ENCODE data around the gene TMEM52B.
"Not testable (repeated sequence)": the region's sequence is repeated elsewhere in the genome, so short reads cannot be mapped to it uniquely, and the experiment has no call there.

Gene TMEM52B

DNA sequence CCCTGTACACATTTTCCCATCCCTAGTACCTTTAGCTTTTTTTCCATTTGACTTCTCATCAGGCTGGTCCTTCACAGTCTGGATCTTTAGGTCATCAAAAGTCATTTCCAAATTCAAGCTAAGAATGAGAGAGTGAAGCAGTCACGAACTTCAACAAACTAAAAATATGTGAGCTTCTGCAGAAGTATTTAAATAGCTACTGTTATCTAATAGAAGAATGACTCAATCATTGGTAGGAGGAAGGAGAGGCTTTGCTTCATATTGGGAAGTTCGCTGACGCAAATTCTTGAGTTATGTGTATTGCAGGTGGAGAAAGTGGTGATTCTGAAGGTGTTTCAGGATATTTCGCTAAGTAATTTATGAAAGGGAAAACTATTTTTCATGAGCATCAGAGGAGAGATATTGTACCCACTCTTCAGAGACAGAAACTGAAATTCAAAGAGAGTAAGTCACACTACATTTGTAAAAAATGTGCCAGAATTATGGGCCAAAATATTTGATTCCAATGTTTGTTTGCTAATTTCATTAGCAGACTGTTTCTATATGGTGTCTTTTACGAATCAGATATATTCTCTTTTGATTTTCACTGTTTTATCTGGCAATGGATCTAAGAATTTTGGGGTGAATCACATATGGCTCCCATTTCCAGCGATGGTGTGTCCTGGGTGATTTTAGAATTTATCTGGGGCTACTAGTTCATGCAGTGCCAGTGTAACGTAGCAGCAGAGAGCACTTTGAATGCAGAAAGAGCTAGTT is 6.7 kb upstream of the TMEM52B start, which contains the start of gene OLR1:
Gene OLR1, minus strand, starts transcription at position 160 of the 756 bp plus-strand sequence. Its CDS starts 55 bp downstream, at position 105.
- no peak for DNase-seq

DNA sequence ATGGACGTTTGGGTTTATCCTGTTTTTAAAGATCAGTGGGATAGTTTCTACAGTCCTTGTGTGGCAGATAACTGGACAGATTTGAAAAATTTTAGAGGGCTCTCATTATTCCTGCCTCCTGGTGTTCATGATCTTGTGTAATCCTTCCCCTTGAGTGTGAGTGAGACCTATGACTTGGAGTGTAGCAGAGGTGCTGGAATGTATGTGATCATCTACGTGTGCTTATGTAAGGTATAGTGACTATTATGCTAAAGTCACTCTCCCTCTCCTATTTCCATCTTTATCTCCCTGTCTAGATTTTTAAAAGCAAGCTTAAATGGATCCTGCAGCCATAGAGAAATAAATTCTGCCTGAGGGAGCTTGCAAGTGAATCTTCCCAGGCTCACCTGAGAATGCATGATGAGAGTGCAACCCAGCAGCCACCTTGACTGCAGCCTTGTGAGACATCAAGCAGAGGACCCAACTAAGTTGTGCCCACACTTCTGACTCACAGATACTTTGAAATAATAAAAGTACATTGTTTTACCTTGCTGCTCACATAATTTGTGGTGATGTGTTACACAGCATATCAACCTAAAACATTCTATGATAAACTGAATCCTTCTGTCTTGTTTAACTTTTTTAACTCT is 3.7 kb upstream of the TMEM52B start:
- no peak for DNase-seq

DNA sequence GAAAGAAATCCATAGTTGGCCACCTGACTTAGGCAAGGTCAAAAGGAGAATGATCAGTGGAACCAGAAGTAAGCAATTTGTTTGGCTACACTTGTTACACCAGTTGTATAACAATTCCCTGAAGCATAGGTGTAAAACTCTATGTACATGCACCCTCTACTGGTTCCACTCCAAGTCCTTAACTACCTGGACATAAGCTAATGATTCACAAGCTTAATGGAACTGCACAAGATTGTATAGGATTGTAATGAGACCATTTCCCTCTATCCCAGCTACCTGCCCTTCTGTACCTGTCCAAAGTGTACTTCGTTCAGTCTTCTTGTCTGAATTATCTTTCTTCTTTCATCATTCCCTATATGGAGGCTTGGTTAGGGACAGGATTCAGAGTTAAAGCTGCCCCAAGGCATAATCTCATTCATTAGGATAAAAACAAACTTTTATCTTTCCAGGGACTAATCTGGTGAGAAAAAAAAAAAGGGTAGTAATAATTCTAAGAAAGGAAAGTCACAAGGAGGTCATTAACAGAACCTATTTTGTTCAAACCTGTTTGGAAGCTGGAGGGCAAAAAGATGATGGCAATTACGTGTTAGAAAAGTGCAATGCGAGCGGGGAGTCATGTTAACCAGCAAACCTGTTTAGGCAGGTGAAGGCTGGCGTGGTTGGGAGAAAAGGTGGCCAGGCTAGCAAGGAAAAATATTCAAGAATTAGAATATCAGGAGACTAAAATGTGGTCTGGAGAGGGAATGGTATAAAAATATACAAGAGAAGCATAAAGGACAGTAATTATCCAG is 2.8 kb upstream of the TMEM52B start:
- no peak for DNase-seq

DNA sequence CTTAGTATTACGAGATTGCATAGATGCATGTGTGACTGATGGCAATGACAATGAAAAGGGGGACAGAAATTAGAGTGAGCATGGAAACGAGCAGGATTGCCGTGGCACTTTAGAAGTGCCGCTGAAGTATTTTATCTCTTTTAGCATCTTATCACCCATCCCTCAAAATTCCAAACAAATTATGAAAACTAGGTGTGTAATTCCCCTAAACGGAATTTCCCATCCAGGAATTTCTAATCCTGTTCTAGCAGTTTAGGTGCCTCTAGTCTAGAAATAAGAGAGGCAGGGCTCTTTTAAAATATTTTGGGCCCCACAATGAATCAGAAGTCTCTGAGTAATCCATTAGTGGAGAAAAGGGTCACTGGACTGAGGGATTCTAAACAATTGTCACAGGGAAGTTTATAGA is 947 bp downstream of the TMEM52B start:
- DNase-seq, result no peak

DNA sequence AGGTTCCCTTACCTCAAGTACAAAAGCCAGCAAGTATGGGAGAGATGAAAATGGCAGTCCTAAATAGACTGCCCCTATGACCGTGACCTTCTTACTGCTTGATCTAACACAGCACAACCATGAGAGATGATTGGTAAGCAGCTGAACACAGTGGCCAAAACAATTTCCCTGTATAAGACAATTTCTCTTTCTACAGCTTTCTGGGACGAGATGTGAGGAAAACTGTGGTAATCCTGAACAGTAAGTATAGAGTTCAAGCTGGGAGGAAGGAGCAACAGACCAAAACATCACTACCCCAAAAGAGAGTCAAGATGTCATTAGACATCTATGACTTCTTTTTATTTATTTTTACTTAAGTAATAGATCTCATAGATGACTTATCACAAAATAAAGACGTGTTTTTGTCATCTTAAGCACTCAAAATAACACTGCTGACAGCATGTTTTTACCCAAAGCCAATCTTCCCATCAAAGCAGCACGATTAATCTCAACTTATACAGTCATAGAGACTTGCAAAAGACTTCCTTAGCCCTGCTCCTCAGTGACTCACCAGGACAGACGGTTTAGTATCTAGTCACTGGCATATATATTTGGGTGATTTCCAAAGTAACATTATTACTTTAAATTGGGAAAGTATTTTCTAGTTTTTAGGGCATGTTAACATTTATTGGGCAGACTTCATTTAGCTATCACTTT is 3.7 kb downstream of the TMEM52B start:
- no peak for DNase-seq

DNA sequence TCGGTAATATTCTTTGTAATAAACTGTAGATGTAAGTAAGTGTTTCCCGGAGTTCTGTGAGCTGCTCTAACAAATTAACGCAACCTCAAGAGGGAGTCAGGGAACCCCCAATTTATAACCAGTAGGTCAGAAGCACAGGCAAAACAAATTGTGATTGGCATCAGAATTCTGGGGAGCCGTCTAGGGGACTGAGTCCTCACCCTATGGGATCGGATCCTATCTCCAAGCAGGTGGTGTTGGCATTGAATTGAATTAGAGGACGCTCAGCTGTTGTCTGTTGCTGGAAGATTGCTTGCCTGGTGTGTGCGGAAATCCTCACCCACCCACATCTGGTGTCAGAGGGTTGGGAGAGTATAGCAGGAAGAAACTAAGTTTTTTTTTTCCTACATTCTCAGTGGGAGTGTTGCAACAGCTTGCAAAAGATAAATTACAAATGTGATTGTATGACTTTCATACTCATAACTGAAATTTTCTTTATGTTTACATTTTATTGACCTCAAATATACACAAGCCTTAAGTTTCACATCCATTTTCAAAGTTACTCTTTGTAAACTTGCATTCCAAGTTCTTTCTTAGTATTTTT is 5.5 kb downstream of the TMEM52B start:
- no peak for DNase-seq

DNA sequence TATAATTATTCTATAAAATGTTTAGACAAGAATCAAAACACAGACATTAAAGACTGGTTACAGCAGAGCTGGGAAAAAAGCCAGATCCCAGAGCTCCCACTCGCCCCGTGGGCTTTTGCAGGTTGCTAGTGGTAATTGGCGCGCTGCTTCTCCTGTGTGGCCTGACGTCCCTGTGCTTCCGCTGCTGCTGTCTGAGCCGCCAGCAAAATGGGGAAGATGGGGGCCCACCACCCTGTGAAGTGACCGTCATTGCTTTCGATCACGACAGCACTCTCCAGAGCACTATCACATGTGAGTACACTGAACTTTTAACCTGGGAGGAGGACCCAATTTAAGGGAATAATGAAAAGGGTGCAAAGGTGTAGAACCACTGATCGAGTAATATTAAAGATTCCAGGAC is 7.5 kb downstream of the TMEM52B start:
- DNase-seq, result no peak

DNA sequence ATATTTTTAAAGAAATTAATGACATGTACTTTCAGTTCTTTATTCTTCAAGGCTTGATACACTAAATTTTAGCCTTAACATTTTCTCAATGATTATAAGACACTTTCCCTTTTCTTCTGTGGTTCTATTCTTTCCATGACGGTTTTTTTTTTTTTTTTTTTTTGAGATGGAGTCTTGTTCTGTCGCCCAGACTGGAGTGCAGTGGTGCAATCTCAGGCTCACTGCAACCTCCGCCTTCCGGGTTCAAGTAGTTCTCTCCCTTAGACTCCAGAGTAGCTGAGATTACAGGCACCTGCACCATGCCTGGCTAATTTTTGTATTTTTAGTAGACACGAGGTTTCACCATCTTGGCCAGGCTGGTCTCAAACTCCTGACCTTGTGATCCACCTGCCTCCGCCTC is 8.1 kb downstream of the TMEM52B start:
- DNase-seq, result not testable (repeated sequence)

DNA sequence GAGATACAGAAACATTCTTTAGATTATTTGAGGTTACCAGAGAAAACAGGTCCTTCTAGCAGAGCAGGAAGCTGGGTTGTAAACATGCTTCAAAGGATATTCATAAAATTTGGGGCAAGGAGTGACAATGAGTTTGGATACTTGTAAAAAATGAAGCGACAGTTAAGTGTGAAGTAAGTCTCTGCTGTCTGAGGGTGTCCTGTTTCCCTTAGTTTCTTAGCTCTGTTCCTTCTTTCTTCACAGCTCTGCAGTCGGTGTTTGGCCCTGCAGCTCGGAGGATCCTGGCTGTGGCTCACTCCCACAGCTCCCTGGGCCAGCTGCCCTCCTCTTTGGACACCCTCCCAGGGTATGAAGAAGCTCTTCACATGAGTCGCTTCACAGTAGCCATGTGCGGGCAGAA is 10.8 kb downstream of the TMEM52B start:
- no peak for DNase-seq

DNA sequence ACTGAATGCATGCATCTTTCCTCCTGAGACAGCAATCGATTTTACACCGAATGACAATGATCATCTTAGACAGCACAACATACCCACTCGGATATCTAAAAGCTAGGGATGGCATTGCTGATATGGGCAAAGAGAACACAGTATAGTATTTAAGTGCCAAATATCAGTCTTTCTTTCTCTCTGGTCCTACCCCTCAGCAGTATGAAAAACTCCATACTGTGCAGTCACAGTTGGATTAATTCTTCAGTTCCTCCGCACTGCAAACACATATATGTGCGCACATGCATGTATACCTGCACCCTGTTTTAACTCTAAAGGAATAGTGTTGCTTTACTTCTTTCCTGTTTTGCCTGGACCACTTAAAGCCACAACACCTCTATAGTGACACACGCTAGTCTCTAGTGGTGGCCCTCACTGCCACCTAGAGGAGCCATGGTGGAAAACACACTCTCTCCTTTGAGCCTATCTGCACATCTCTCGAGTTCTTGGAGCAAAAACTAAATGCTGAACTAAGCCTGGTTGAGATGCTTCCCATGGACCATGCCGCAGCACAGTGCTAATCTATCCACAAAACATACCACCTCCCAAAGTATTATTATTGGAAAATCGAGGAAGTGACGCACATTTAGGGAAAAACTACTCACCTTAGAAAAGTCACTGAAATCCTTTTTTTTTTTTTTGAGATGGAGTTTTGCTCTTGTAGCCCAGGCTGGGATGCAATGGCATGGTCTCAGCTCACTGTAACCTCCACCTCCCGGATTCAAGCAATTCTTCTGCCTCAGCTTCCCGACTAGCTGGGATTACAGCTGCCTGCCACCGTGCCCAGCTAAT is 11.9 kb downstream of the TMEM52B start:
- DNase-seq, result peak; percentile 21

DNA sequence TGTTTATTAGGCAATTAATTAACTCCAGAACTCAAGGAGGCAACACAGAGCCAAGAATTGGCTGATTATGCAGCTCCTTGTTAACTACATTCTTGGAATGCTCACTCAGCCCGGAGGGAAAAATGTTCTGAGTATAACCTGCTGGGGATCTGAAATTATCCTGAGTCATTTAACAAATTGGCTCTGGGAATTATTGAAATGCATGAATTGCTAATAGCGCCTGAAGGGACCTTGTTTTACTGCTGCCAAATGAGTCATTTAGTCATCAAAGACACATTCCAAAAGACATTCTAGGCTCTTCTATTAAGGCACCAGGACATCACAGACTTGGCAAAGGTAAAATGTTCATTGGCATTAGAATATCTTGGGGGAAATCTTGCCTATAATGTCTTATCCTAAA is 13.0 kb downstream of the TMEM52B start:
- DNase-seq, result no peak

DNA sequence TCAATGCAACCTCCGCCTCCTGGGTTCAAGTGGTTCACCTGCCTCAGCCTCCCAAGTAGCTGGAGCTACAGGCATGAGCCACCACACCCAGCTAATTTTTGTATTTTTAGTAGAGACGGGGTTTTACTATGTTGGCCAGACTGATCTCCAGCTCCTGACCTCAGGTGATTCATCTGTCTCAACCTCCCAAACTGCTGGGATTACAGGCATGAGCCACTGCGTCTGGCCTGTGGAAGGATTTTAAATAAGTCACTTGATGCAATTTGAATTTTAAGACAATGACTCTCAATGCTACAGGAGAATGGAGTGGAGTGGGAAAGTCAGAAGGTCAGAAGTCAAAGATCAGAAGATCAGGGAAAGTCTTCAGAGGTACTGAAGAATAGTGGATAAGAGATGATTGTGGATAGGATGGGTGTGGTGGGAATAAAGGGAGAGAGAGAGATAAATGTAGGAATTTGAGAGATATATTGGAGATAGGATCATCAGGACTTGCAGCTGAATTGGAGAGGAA is 15.4 kb downstream of the TMEM52B start:
- no peak for DNase-seq

DNA sequence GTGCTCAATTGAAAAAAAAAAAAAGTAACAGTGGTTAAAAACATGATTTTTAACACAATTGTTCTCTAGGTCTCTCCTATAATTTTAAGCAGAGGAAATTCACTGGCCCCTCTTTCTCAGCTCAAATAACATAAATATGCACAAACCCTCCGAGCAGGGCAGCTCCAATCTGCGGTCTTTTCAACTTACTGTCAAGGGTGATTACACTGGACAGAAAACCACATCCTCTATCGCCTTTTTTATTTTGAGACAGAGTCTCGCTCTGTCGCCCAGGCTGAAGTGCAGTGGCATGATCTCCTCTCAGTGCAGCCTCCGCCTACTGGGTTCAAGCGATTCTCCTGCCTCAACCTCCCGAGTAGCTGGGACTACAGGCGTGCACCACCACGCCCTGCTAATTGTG is 17.4 kb downstream of the TMEM52B start:
- DNase-seq, result no peak

DNA sequence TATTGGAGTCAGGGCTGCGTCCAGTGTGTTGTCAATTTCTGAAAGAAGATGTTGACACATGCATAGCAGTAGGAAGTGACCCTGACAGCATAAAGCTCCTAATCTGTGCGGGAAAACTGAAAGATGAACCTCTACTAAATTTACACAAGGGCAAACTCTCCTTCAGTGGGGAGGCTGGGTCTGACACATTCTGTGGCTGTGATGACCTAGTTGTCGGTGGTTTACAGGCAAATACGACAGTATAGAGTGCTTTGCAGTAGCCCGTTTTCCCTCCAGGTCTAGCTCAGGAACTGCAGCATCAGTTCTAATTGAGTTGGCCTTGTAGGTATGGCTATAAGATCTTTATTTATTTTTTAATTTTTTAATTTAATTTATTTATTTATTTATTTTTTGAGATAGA is 19.0 kb downstream of the TMEM52B start:
- DNase-seq, result no peak

DNA sequence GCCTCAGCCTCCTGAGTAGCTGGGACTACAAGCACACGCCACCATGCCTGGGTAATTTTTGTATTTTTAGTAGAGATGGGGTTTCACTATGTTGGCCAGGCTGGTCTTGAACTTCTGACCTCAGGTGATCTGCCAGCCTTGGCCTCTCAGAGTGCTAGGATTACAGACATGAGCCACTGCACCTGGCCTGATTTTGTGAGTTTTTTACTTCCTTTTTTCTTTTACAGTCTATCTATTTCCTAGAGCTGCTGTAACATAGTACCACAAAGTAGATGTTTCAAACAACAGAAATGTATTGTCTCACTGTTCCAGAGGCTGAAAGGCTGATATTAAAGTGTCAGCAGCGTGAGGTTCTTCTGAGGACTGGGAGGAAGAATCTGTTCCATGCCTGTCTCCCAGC is 25.7 kb downstream of the TMEM52B start:
- DNase-seq, result not testable (repeated sequence)

DNA sequence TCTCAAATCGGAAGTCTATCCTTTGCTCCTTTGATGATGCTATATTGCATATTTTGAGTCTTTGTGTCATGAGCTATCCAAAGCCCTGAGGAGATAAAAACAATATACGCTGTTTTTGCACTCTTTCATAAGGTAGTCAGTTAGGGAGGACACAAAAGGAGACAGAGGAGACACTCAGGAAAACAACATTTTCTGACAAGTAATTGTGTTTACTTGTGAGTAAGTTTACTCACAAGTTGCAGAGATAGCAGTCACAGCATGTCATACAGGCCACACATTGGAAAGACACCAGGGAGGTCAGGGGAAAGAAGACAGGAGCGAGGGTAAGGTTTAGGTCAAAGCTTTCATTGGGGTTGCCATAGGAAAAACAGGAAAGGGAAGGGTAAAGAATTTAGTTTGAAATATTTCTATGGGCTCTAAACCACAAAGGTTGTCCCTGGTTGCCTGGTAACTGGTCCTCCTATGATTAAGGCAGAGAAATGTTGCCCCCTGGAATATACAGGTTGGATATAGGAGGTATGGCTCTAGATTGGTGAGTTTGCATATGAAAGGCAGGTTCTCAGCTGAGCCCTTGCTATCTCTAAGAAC is 26.5 kb downstream of the TMEM52B start:
- DNase-seq, result no peak

DNA sequence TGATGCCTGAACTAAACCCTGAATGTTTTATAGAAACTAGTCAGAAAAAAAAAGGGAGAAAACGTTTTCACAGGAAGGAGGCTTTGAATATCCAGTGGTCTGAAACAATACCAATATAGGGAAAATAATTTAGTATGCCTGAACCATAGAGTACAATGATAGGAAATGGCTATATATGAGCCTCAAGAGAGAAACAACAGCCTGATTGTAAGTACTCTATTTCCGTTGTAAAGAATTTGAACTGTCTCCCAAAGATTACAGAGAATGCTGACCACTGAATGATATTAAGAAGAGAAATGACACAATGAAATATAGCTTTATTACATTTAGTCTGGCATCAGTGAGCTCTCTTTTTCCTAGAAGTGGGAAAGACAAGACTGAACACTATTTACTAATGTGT is 28.3 kb downstream of the TMEM52B start:
- DNase-seq, result no peak

DNA sequence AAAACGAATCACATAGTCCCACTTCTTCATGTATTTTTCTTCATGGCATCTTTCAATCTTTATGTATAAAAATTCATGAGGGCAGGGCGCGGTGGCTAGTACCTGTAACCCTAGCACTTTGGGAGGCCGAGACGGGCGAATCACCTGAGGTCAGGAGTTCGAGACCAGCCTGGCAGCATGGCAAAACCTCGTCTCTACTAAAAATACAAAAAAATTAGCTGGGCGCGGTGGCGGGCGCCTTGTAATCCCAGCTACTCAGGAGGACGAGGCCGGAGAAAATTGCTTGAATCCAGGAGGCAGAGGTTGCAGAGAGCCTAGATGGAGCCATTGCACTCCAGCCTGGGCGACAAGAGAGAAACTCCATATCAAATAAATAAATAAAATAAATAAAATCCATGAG is 31.4 kb downstream of the TMEM52B start:
- DNase-seq, result no peak

DNA sequence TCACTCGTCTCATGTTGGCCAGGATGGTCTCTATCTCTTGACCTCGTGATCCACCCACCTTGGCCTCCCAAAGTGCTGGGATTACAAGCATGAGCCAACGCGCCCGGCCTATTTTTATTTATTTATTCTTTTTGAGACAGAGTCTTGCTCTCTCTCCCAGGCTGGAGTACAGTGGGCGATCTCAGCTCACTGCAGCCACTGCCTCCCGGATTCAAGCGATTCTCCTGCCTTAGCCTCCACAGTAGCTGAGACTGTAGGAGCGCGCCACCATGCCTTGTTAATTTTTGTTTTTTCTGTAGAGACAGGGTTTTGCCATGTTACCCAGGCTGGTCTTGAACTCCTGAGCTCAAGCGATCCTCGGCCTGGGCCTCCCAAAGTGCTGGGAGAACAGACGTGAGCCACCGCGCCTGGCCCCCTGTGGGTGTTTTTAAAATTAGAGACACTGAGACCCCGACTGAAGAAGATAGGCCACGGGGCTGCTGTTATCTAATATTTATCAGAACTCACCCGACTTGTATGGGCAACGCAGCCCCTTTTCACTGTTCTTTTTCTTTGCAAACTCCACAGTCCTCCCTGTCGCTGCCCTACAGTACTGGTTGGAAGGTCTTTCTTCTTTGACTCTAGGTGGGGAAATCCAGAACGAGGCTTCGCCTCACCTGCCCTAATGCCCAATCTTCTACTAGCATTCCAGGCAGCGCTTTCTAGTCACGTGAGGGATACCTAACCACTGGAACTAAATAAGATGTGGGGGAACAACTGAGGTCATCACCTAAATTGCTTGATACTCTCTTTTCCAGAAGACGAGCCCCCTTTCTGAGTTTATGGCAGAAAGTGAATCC is 32.5 kb downstream of the TMEM52B start:
- DNase-seq, result no peak
